Bronchus fibroblast of lung (primary cell): ENCODE measurements around the gene MGAM2. TPM values are rescaled to one million over a fixed set of nuclear protein-coding genes. Genes with fewer than 3 reads are reported as not detected.

Experiments
- total RNA-seq: library from RNA; depleted of rRNA; stranded (reverse); fragments of >200 nt; gene quantifications from 2 replicates; pipeline ENCODE4 v1.2.3, GENCODE V29; 2015

Gene MGAM2
- total RNA-seq, result not detected in 2 replicates

GRCh38 chr7:142111499-142111898, at the start of gene MGAM2:
TSS of gene MGAM2 (plus strand) at chr7:142111718. CDS start at chr7:142116874, 5,156 bp downstream.

GRCh38 chr7:142257958-142258357, 146.4 kb downstream of the MGAM2 start, which contains the start of gene PRSS58:
TSS of gene PRSS58 (minus strand) at chr7:142258058. CDS start at chr7:142257707, 351 bp downstream.

Other genes with a start within 250 kb of the MGAM2 start
- not detected in 2 replicates for gene OR9A4, start 195.3 kb upstream of the MGAM2 start, total RNA-seq
- not detected in 2 replicates for gene CLEC5A, start 164.7 kb upstream of the MGAM2 start, total RNA-seq
- gene TAS2R38, start 137.9 kb upstream of the MGAM2 start, total RNA-seq, result not detected in 2 replicates
- not detected in 2 replicates for gene MGAM, start 115.8 kb upstream of the MGAM2 start, total RNA-seq
- gene PRSS58, start 146.3 kb downstream of the MGAM2 start, total RNA-seq, result not detected in 2 replicates